SK-N-SH treated with all-trans-retinoic acid at 6 μM for 48 hours (cell line): ENCODE results near the gene SLC29A3.

Experiments used
- ATAC-seq: fragments of 200-7000 bp; cut with Tn5 transposase; 3 replicates; pipeline ENCODE4 v1.9.1; 2020; ENCODE audit warnings: mild to moderate bottlenecking, moderate library complexity
- ARNTL ChIP-seq: fragments of 450-650 bp; formaldehyde crosslinking; IDR thresholded peaks from 2 replicates; pipeline ENCODE4 v1.5.0; 2020; ENCODE audit warnings: low read depth, mild to moderate bottlenecking, moderate library complexity, borderline replicate concordance
- BACH2 ChIP-seq: fragments of 250-450 bp; sonication (Bioruptor Pico); IDR thresholded peaks from 2 replicates; pipeline ENCODE4 v1.9.0; 2021; ENCODE audit warnings: mild to moderate bottlenecking, borderline replicate concordance
- CSDC2 ChIP-seq: fragments of 250-450 bp; sonication (Bioruptor Pico); IDR thresholded peaks from 2 replicates; pipeline ENCODE4 v1.5.0; 2020; ENCODE audit warnings: mild to moderate bottlenecking, moderate library complexity
- ESRRG ChIP-seq: fragments of 250-450 bp; sonication (Bioruptor Pico); IDR thresholded peaks from 2 replicates; pipeline ENCODE4 v1.6.1; 2021; ENCODE audit warnings: mild to moderate bottlenecking
- GLIS3 ChIP-seq: fragments of 250-450 bp; sonication (Bioruptor Pico); IDR thresholded peaks from 2 replicates; pipeline ENCODE4 v1.5.0; 2020; ENCODE audit warnings: mild to moderate bottlenecking, moderate library complexity
- ISL1 ChIP-seq: fragments of 250-450 bp; sonication (Bioruptor Pico); IDR thresholded peaks from 2 replicates; pipeline ENCODE4 v2.1.2; 2022; ENCODE audit warnings: mild to moderate bottlenecking, moderate library complexity
- OSR1 ChIP-seq: fragments of 250-450 bp; sonication (Bioruptor Pico); IDR thresholded peaks from 2 replicates; pipeline ENCODE4 v1.8.0; 2022; ENCODE audit warnings: moderate library complexity, mild to moderate bottlenecking, inconsistent platforms
- PPARA ChIP-seq: fragments of 250-450 bp; sonication (Bioruptor Pico); IDR thresholded peaks from 2 replicates; pipeline ENCODE4 v1.5.0; 2020; ENCODE audit warnings: mild to moderate bottlenecking, borderline replicate concordance
- RARB ChIP-seq: fragments of 250-450 bp; sonication (Bioruptor Pico); IDR thresholded peaks from 2 replicates; pipeline ENCODE4 v1.8.0; 2021; ENCODE audit warnings: mild to moderate bottlenecking, moderate library complexity
- SNAI2 ChIP-seq: fragments of 250-450 bp; sonication (Bioruptor Pico); IDR thresholded peaks from 2 replicates; pipeline ENCODE4 v1.5.0; 2020; ENCODE audit warnings: mild to moderate bottlenecking, moderate library complexity
- TCF4 ChIP-seq: fragments of 250-450 bp; sonication (Bioruptor Pico); IDR thresholded peaks from 2 replicates; pipeline ENCODE4 v1.8.0; 2021; ENCODE audit warnings: mild to moderate bottlenecking, moderate library complexity, borderline replicate concordance
- TOX ChIP-seq: fragments of 250-450 bp; sonication (Bioruptor Pico); IDR thresholded peaks from 2 replicates; pipeline ENCODE4 v1.8.0; 2021; ENCODE audit warnings: mild to moderate bottlenecking, moderate library complexity, borderline replicate concordance
- ZC3H10 ChIP-seq: fragments of 250-450 bp; sonication (Bioruptor Pico); IDR thresholded peaks from 2 replicates; pipeline ENCODE4 v1.5.1; 2021; ENCODE audit warnings: mild to moderate bottlenecking, moderate library complexity
- ZFP3 ChIP-seq: fragments of 250-450 bp; sonication (Bioruptor Pico); IDR thresholded peaks from 2 replicates; pipeline ENCODE4 v1.5.0; 2020; ENCODE audit warnings: mild to moderate bottlenecking, moderate library complexity
- ZFP30 ChIP-seq: fragments of 450-650 bp; formaldehyde crosslinking; IDR thresholded peaks from 2 replicates; pipeline ENCODE4 v1.5.0; 2022; ENCODE audit warnings: mild to moderate bottlenecking, moderate library complexity
- ZNF565 ChIP-seq: fragments of 450-650 bp; formaldehyde crosslinking; conservative IDR thresholded peaks from 2 replicates; pipeline ENCODE4 v1.5.0; 2020; ENCODE audit warnings: low read depth, mild to moderate bottlenecking, moderate library complexity
- ZNF70 ChIP-seq: fragments of 450-650 bp; formaldehyde crosslinking; IDR thresholded peaks from 2 replicates; pipeline ENCODE4 v1.5.0; 2020; ENCODE audit warnings: mild to moderate bottlenecking, moderate library complexity
- ZNF8 ChIP-seq: fragments of 450-650 bp; formaldehyde crosslinking; IDR thresholded peaks from 2 replicates; pipeline ENCODE4 v1.5.0; 2020; ENCODE audit warnings: mild to moderate bottlenecking, moderate library complexity
- TF ChIP-seq, protein P1 (sequence below): fragments of 250-450 bp; sonication (Bioruptor Pico); IDR thresholded peaks from 2 replicates; pipeline ENCODE4 v1.5.1; 2020; ENCODE audit warnings: low read depth, mild to moderate bottlenecking, moderate library complexity
- TF ChIP-seq, protein P2 (sequence below): fragments of 250-450 bp; sonication (Bioruptor Pico); IDR thresholded peaks from 2 replicates; pipeline ENCODE4 v1.8.0; 2021; ENCODE audit warnings: low read depth, mild to moderate bottlenecking, moderate library complexity, borderline replicate concordance
- TF ChIP-seq, protein P3 (sequence below): fragments of 250-450 bp; sonication (Bioruptor Pico); IDR thresholded peaks from 2 replicates; pipeline ENCODE4 v1.5.0; 2020; ENCODE audit warnings: mild to moderate bottlenecking, moderate library complexity
- TF ChIP-seq, protein P4 (sequence below): fragments of 250-450 bp; sonication (Bioruptor Pico); IDR thresholded peaks from 2 replicates; pipeline ENCODE4 v1.5.1; 2021; ENCODE audit warnings: mild to moderate bottlenecking, moderate library complexity

The SLC29A3 gene

DNA sequence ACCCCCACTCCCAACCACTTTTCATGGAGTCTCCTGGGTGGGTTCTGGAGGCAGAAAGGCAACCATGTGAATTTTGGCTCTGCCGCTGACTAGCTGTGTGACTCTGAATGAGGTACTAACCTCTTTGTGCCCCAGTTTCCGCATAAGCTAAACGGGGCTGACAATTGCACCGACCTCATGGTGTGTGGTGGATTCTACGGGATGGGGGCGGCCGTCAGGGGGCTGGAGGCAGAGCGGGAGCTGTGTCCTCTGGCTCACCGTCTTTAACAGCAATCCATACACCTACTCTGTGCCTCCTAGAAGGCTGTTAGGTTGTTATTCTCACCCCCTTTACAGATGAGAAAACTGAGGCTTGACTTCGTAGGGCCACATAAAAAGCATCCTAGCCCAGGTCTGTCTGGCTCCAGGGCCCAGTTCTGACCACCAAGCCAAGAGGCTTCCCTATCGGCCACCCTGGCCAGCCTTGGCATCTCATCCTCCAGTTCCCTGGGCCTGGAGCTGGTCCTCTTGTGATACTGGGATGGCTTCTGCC is 4.3 kb upstream of the SLC29A3 start (continued):
- TF ChIP-seq OSR1 (CRISPR knock-in tag) = no peak
- TF ChIP-seq PPARA = no peak
- TF ChIP-seq ZFP30 (CRISPR knock-in tag) = no peak
- TF ChIP-seq, protein P1, sequence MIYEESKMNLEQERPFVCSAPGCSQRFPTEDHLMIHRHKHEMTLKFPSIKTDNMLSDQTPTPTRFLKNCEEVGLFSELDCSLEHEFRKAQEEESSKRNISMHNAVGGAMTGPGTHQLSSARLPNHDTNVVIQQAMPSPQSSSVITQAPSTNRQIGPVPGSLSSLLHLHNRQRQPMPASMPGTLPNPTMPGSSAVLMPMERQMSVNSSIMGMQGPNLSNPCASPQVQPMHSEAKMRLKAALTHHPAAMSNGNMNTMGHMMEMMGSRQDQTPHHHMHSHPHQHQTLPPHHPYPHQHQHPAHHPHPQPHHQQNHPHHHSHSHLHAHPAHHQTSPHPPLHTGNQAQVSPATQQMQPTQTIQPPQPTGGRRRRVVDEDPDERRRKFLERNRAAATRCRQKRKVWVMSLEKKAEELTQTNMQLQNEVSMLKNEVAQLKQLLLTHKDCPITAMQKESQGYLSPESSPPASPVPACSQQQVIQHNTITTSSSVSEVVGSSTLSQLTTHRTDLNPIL (CRISPR knock-in tag) = no peak
- no peak for TF ChIP-seq ZC3H10 (CRISPR knock-in tag)
- TF ChIP-seq GLIS3 (CRISPR knock-in tag) = no peak
- TF ChIP-seq ARNTL = no peak
- TF ChIP-seq, protein P2, sequence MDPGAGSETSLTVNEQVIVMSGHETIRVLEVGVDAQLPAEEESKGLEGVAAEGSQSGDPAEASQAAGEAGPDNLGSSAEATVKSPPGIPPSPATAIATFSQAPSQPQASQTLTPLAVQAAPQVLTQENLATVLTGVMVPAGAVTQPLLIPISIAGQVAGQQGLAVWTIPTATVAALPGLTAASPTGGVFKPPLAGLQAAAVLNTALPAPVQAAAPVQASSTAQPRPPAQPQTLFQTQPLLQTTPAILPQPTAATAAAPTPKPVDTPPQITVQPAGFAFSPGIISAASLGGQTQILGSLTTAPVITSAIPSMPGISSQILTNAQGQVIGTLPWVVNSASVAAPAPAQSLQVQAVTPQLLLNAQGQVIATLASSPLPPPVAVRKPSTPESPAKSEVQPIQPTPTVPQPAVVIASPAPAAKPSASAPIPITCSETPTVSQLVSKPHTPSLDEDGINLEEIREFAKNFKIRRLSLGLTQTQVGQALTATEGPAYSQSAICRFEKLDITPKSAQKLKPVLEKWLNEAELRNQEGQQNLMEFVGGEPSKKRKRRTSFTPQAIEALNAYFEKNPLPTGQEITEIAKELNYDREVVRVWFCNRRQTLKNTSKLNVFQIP = no peak
- TF ChIP-seq ESRRG (CRISPR knock-in tag) = no peak
- no peak for TF ChIP-seq RARB (CRISPR knock-in tag)
- no peak for TF ChIP-seq CSDC2 (CRISPR knock-in tag)

DNA sequence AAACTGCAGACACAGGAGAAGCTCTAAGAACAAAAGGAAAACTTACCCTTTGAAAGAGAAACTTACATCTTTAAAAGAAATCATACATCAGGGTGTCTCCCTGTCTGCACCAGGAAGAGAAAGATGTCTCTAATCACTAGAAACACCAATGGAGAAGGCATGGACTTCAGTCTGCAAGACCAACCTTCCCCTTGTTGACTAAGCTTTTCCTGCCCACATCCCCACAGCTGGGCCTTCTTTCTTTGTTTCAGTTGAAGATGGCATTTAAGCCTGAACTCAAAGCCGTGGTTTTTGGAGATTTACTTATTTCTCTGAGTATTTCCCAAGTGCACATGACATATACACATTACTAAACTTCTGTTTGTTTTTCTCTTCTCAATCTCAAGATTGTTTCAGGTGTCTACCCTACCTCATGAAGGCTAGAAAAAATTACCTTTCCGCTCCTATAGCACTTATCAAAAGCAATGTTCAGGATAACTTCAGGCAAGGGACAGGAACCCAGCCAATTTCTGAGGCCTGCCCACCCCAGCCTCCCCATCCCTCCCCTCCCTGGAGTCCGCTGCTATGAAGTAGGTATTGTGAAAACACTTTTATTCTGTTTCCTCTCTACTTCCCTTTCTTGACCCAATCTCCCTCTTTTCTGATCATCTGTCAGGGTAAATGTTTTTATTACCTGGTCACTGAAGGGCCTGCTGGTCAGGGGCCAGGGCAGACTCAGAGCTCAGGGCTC is 2.8 kb upstream of the SLC29A3 start:
- no peak for ATAC-seq
- TF ChIP-seq, protein P1 (CRISPR knock-in tag) = no peak
- no peak for TF ChIP-seq SNAI2 (CRISPR knock-in tag)
- TF ChIP-seq RARB (CRISPR knock-in tag) = no peak
- TF ChIP-seq ZFP30 (CRISPR knock-in tag) = no peak
- TF ChIP-seq BACH2 (CRISPR knock-in tag) = no peak
- no peak for TF ChIP-seq ZNF8
- no peak for TF ChIP-seq TOX (CRISPR knock-in tag)
- no peak for TF ChIP-seq ISL1
- no peak for TF ChIP-seq TCF4 (CRISPR knock-in tag)
- no peak for TF ChIP-seq ZNF565 (CRISPR knock-in tag)
- TF ChIP-seq ARNTL = no peak
- TF ChIP-seq ZFP3 (CRISPR knock-in tag) = no peak
- TF ChIP-seq ZC3H10 (CRISPR knock-in tag) = no peak
- TF ChIP-seq GLIS3 (CRISPR knock-in tag) = no peak
- no peak for TF ChIP-seq ESRRG (CRISPR knock-in tag)
- TF ChIP-seq, protein P3, sequence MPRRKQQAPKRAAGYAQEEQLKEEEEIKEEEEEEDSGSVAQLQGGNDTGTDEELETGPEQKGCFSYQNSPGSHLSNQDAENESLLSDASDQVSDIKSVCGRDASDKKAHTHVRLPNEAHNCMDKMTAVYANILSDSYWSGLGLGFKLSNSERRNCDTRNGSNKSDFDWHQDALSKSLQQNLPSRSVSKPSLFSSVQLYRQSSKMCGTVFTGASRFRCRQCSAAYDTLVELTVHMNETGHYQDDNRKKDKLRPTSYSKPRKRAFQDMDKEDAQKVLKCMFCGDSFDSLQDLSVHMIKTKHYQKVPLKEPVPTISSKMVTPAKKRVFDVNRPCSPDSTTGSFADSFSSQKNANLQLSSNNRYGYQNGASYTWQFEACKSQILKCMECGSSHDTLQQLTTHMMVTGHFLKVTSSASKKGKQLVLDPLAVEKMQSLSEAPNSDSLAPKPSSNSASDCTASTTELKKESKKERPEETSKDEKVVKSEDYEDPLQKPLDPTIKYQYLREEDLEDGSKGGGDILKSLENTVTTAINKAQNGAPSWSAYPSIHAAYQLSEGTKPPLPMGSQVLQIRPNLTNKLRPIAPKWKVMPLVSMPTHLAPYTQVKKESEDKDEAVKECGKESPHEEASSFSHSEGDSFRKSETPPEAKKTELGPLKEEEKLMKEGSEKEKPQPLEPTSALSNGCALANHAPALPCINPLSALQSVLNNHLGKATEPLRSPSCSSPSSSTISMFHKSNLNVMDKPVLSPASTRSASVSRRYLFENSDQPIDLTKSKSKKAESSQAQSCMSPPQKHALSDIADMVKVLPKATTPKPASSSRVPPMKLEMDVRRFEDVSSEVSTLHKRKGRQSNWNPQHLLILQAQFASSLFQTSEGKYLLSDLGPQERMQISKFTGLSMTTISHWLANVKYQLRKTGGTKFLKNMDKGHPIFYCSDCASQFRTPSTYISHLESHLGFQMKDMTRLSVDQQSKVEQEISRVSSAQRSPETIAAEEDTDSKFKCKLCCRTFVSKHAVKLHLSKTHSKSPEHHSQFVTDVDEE (CRISPR knock-in tag) = no peak
- TF ChIP-seq OSR1 (CRISPR knock-in tag) = no peak
- no peak for TF ChIP-seq PPARA

DNA sequence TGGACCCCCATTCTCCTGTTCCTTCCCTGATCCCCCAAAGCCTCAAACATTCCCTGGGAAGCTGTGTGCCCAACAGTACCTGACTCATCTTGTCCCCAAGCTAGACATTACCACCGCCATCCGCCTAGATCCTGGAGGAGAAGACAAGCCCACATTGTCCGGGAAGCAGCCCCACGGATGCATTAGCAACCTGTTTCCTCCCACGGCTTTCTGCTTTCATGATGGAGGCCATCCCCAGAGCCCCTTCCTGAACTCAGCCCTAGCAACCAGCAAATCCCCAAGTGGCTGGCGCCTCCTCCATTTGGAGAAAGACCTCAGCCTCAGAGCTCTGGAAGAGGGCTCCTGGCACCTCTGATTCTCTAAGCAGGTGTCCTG is 2.3 kb upstream of the SLC29A3 start:
- TF ChIP-seq, protein P4, sequence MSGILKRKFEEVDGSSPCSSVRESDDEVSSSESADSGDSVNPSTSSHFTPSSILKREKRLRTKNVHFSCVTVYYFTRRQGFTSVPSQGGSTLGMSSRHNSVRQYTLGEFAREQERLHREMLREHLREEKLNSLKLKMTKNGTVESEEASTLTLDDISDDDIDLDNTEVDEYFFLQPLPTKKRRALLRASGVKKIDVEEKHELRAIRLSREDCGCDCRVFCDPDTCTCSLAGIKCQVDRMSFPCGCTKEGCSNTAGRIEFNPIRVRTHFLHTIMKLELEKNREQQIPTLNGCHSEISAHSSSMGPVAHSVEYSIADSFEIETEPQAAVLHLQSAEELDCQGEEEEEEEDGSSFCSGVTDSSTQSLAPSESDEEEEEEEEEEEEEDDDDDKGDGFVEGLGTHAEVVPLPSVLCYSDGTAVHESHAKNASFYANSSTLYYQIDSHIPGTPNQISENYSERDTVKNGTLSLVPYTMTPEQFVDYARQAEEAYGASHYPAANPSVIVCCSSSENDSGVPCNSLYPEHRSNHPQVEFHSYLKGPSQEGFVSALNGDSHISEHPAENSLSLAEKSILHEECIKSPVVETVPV (CRISPR knock-in tag) = no peak
- TF ChIP-seq GLIS3 (CRISPR knock-in tag) (no peak), ZNF8 (no peak), ISL1 (no peak), RARB (CRISPR knock-in tag) (no peak), ZNF70 (CRISPR knock-in tag) (no peak), BACH2 (CRISPR knock-in tag) (no peak), ZFP3 (CRISPR knock-in tag) (no peak), SNAI2 (CRISPR knock-in tag) (no peak)
- no peak for ATAC-seq
